Endothelial cell of umbilical vein (primary cell): ENCODE data around the gene TTC3. TPM values are rescaled to one million over a fixed set of nuclear protein-coding genes. Genes with fewer than 3 reads are reported as not detected.

Experiments used
- BruUV-seq: library from RNA; stranded (reverse); fragments of 400-500 nt; replicated peaks from 2 replicates; lab custom pipeline; 2021; lab: Mats Ljungman, UMichigan
- CTCF ChIA-PET: fragments of 300-600, 350-600 bp; sonication (Branson Sonifier 250); formaldehyde crosslinking; loops from one replicate; lab custom pipeline; 2021; ENCODE audit warnings: antibody characterized with exemption, inconsistent platforms; lab: Charles Lee
- POLR2A ChIA-PET: fragments of 300-600, 350-600 bp; sonication (Branson Sonifier 250); formaldehyde crosslinking; loops from one replicate; lab custom pipeline; 2021; ENCODE audit warnings: antibody characterized with exemption, inconsistent platforms; lab: Charles Lee
- DNase-seq: peaks from one replicate; pipeline ENCODE4 v3.0.0-alpha.2; 2011; ENCODE audit warnings: low read depth, low spot score
- FAIRE-seq: peaks from 2 replicates; lab custom pipeline; 2011; peaks lifted over from hg19 to GRCh38; lab: Jason Lieb, UNC
- H2AFZ ChIP-seq: 2 replicates; pipeline ENCODE4 v1.6.0; 2012; ENCODE audit warnings: low read depth, low read length, control low read depth, inconsistent platforms
- H3K27ac ChIP-seq: 2 replicates; pipeline ENCODE4 v1.5.1; 2011; ENCODE audit warnings: low read depth, mild to moderate bottlenecking, control low read depth, low read length, moderate library complexity; ENCODE audit not compliant: insufficient read depth
- H3K27me3 ChIP-seq, 2 experiments: 2 replicates each; pipeline versions ENCODE4 v1.6.0 to v1.6.1; 2011; ENCODE audit warnings: low read length in 2 of 2, mixed read lengths in 1 of 2; ENCODE audit not compliant: control insufficient read depth in 2 of 2, insufficient read depth in 2 of 2
- H3K36me3 ChIP-seq, 2 experiments: 2 replicates in 1 of 2; 3 replicates in 1 of 2; pipeline ENCODE4 v1.5.1; 2011; ENCODE audit warnings: low read length in 2 of 2, mild to moderate bottlenecking in 1 of 2, moderate library complexity in 1 of 2; ENCODE audit not compliant: control insufficient read depth in 2 of 2, insufficient read depth in 2 of 2; ENCODE audit errors: extremely low read depth in 1 of 2
- H3K4me1 ChIP-seq: 3 replicates; pipeline ENCODE4 v1.5.1; 2011; ENCODE audit warnings: mild to moderate bottlenecking, low read length; ENCODE audit not compliant: control insufficient read depth, insufficient read depth; ENCODE audit errors: extremely low read depth
- H3K4me2 ChIP-seq: 2 replicates; pipeline ENCODE4 v1.6.1; 2011; ENCODE audit warnings: low read length, control low read depth, mixed read lengths; ENCODE audit not compliant: insufficient read depth
- H3K4me3 ChIP-seq, 3 experiments: fragments of 200-600 bp in 1 of 3; sonication (generic), shearing (Covaris generic) in 1 of 3; replicated peaks in 1 of 3; 2 replicates each; pipeline ENCODE4 v1.5.1; 2011 to 2016; ENCODE audit warnings: control low read depth in 3 of 3, low read length in 3 of 3, mild to moderate bottlenecking in 2 of 3, inconsistent platforms in 1 of 3, low read depth in 1 of 3, moderate library complexity in 1 of 3; ENCODE audit not compliant: insufficient read depth in 1 of 3
- H3K79me2 ChIP-seq: 2 replicates; pipeline ENCODE4 v1.6.0; 2012; ENCODE audit warnings: low read length, inconsistent platforms; ENCODE audit not compliant: control insufficient read depth, insufficient read depth
- H3K9ac ChIP-seq: replicated peaks from 2 replicates; pipeline ENCODE3; 2011; ENCODE audit warnings: low read length, control low read depth; ENCODE audit not compliant: insufficient read depth; ENCODE audit errors: extremely low read depth
- H3K9me1 ChIP-seq: replicated peaks from 3 replicates; pipeline ENCODE4 v1.6.0; 2011; ENCODE audit warnings: mild to moderate bottlenecking, low read length; ENCODE audit not compliant: control insufficient read depth, insufficient read depth; ENCODE audit errors: extremely low read depth
- H3K9me3 ChIP-seq: replicated peaks from 2 replicates; pipeline ENCODE4 v1.5.1; 2012; ENCODE audit warnings: low read length, inconsistent platforms; ENCODE audit not compliant: control insufficient read depth, insufficient read depth
- H4K20me1 ChIP-seq: replicated peaks from 2 replicates; pipeline ENCODE3; 2011; ENCODE audit warnings: mild to moderate bottlenecking, low read length; ENCODE audit not compliant: control insufficient read depth, insufficient read depth; ENCODE audit errors: extremely low read depth
- EZH2 ChIP-seq: IDR thresholded peaks from 2 replicates; pipeline ENCODE4 v1.6.1; 2012; ENCODE audit warnings: borderline replicate concordance, low read depth, mild to moderate bottlenecking, moderate library complexity, low read length, inconsistent platforms; ENCODE audit not compliant: severe bottlenecking
- FOS ChIP-seq: IDR thresholded peaks from 2 replicates; pipeline ENCODE4 v1.6.1; 2011; ENCODE audit warnings: mild to moderate bottlenecking, low read length, moderate library complexity, borderline replicate concordance; ENCODE audit not compliant: insufficient read depth
- GATA2 ChIP-seq: IDR thresholded peaks from 2 replicates; pipeline ENCODE4 v1.7.0; 2011; ENCODE audit warnings: low read depth, mild to moderate bottlenecking, moderate library complexity, mixed read lengths, low read length; ENCODE audit not compliant: insufficient read length, insufficient read depth
- JUN ChIP-seq: IDR thresholded peaks from 2 replicates; pipeline ENCODE4 v1.6.1; 2011; ENCODE audit warnings: borderline replicate concordance, low read depth; ENCODE audit not compliant: insufficient read length, insufficient read depth
- MAX ChIP-seq: IDR thresholded peaks from 2 replicates; pipeline ENCODE4 v1.6.1; 2011; ENCODE audit not compliant: insufficient read depth, insufficient read length
- MYC ChIP-seq: IDR thresholded peaks from one replicate; pipeline ENCODE4 v1.6.1; 2011; ENCODE audit warnings: mild to moderate bottlenecking, low read depth, low read length
- POLR2A ChIP-seq: IDR thresholded peaks from 2 replicates; pipeline ENCODE4 v1.6.1; 2012; ENCODE audit warnings: low read depth, mild to moderate bottlenecking, control low read depth, low read length
- POLR2AphosphoS5 ChIP-seq: IDR thresholded peaks from 2 replicates; pipeline ENCODE4 v1.6.1; 2012; ENCODE audit warnings: low read depth, mild to moderate bottlenecking, control low read depth, low read length, moderate library complexity; ENCODE audit not compliant: insufficient read depth
- dilution Hi-C: fragments of 300-500 bp; cut with MboI; formaldehyde crosslinking; loops from one replicate; pipeline ENCODE4 v1.15.0; 2019; ENCODE audit warnings: low sequenced_read_pairs; ENCODE audit not compliant: extremely low pct_ligation_motif_present
- intact Hi-C: fragments of 100-400 bp; cut with micrococcal nuclease; formaldehyde crosslinking; loops from one replicate; pipeline ENCODE4 v1.10.0; 2022
- polyA plus RNA-seq, 4 experiments: library from polyadenylated mRNA; depleted of rRNA in 3 of 4; stranded (reverse) in 3 of 4; unstranded in 1 of 4; fragments of >200 nt; gene quantifications; 2 replicates each; pipeline versions ENCODE4 v1.2.1 to v1.2.3, GENCODE V29; 2011 to 2012; ENCODE audit warnings: missing spikeins in 1 of 4
- total RNA-seq: library from RNA; stranded (reverse); gene quantifications from 2 replicates; pipeline ENCODE4 v1.2.3, GENCODE V29; 2021
- TF ChIP-seq, protein P1 (sequence below), 2 donors: IDR thresholded peaks; 1 replicate in 1 of 2; 2 replicates in 1 of 2; pipeline ENCODE4 v1.5.1; 2011; ENCODE audit warnings: low read length in 2 of 2, mild to moderate bottlenecking in 2 of 2, moderate library complexity in 2 of 2, control low read depth in 1 of 2, inconsistent platforms in 1 of 2, low read depth in 1 of 2; ENCODE audit not compliant: insufficient read depth in 1 of 2; ENCODE audit errors: extremely low read depth in 1 of 2

Gene TTC3
- total and polyA plus RNA-seq, 2 donors (not counting 3 experiments of a cell fraction or from before 2014, with no cell fraction given), result 26.2 to 113 TPM

GRCh38 chr21:37128076-37128475, 55.0 kb downstream of the TTC3 start:
- intact Hi-C loops, result no loop called here
- Histone ChIP-seq H3K79me2 (no peaks in the 10 kb centered on the region), H3K36me3 (peaks cover 6 to 16% of the 10 kb centered on the region in 2 experiments), H3K4me1 (peaks cover 7% of the 10 kb centered on the region), H4K20me1 (no peaks in the 10 kb centered on the region), H3K9me3 (no peaks in the 10 kb centered on the region), H3K4me2 (no peak overlapping the region), H3K9ac (no peak overlapping the region), H3K27me3 (no peaks in the 10 kb centered on the region), H2AFZ (no peak overlapping the region), H3K4me3 (no peak overlapping the region), H3K9me1 (no peaks in the 10 kb centered on the region), H3K27ac (no peak overlapping the region)
- dilution Hi-C loops, result no loop called here
- ChIA-PET POLR2A (no interaction called here), CTCF (interaction anchor here (1.3 kb wide), 1 partner anchor 38 kb away, joined by 3 read pairs; no protein-coding TSS in a partner anchor)
- TF ChIP-seq GATA2 (no peak), POLR2AphosphoS5 (no peak), MYC (no peak), FOS (no peak), POLR2A (no peak), EZH2 (no peak), JUN (no peak), MAX (no peak)
- TF ChIP-seq, protein P1, sequence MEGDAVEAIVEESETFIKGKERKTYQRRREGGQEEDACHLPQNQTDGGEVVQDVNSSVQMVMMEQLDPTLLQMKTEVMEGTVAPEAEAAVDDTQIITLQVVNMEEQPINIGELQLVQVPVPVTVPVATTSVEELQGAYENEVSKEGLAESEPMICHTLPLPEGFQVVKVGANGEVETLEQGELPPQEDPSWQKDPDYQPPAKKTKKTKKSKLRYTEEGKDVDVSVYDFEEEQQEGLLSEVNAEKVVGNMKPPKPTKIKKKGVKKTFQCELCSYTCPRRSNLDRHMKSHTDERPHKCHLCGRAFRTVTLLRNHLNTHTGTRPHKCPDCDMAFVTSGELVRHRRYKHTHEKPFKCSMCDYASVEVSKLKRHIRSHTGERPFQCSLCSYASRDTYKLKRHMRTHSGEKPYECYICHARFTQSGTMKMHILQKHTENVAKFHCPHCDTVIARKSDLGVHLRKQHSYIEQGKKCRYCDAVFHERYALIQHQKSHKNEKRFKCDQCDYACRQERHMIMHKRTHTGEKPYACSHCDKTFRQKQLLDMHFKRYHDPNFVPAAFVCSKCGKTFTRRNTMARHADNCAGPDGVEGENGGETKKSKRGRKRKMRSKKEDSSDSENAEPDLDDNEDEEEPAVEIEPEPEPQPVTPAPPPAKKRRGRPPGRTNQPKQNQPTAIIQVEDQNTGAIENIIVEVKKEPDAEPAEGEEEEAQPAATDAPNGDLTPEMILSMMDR (IDR thresholded peaks at IDR 0.05; ENCODE audit: extremely low read depth in 1 of 2, insufficient read depth in 1 of 2, low read depth in 1 of 2, low read length in 2 of 2), result no peak
- BruUV-seq, result no TSS peak
- FAIRE-seq (no peak), DNase-seq (no peak)
